ENCODE measurements around the gene PRRT4. TPM values are rescaled to one million over a fixed set of nuclear protein-coding genes. Genes with fewer than 3 reads are reported as not detected.

Gene PRRT4
- total and polyA plus RNA-seq, 2 experiments from 2014 or later: 0.55 to 0.56 TPM

- Histone ChIP-seq H3K79me2 (replicated peaks; ENCODE audit: insufficient read depth) (no peaks in the 10 kb centered on the region), H4K20me1 (replicated peaks; ENCODE audit: insufficient read depth) (no peaks in the 10 kb centered on the region; the same call in 1 of the 2 replicates), H3K4me3 (no peak overlapping the region), H3F3A (replicated peaks; ENCODE audit: low read depth) (peaks cover 4% of the 10 kb centered on the region; the same call in 1 of the 2 replicates), H3K36me3 (ENCODE audit: insufficient read depth) (no peaks in the 10 kb centered on the region), H2AFZ (no peak overlapping the region), H3K27me3 (ENCODE audit: insufficient read depth) (peaks cover 81% of the 10 kb centered on the region), H3K4me2 (no peak overlapping the region), H3K4me1 (ENCODE audit: insufficient read depth) (peaks cover 30% of the 10 kb centered on the region), H3K27ac (ENCODE audit: low read depth) (no peak overlapping the region), H3K9me2 (ENCODE audit: insufficient read depth) (no peaks in the 10 kb centered on the region)
- Mint-ChIP-seq H3K27ac (no peak overlapping the region), H3K4me3 (no peak overlapping the region), H3K36me3 (ENCODE audit: low read depth) (no peaks in the 10 kb centered on the region), H3K4me1 (peaks cover 44% of the 10 kb centered on the region), H3K9me3 (peaks cover 3% of the 10 kb centered on the region; the same call in 1 of the 3 replicates), H3K27me3 (ENCODE audit: insufficient read depth, low read depth, poor library complexity) (peaks cover 60% of the 10 kb centered on the region)
- DNase-seq (ENCODE audit: low spot score) (no peak), ATAC-seq (no peak)
- TF ChIP-seq ETS1 (IDR thresholded peaks at IDR 0.05) (no peak), EZH2phosphoT487 (IDR thresholded peaks at IDR 0.05; ENCODE audit: unreplicated experiment) (no peak), ZNF114 (CRISPR knock-in tag; IDR thresholded peaks at IDR 0.05) (no peak), ZNF462 (CRISPR knock-in tag; IDR thresholded peaks at IDR 0.05) (no peak), CTCF (conservative IDR thresholded peaks at IDR 0.05; ENCODE audit: low read depth in 2 of 2) (no peak), REST (IDR thresholded peaks at IDR 0.05; ENCODE audit: unreplicated experiment) (no peak)
Observed at GRCh38 chr7:128407233-128407589, 45.7 kb upstream of the PRRT4 start.
